ENCODE results near the gene ANKRD33.

ANKRD33 gene

DNA sequence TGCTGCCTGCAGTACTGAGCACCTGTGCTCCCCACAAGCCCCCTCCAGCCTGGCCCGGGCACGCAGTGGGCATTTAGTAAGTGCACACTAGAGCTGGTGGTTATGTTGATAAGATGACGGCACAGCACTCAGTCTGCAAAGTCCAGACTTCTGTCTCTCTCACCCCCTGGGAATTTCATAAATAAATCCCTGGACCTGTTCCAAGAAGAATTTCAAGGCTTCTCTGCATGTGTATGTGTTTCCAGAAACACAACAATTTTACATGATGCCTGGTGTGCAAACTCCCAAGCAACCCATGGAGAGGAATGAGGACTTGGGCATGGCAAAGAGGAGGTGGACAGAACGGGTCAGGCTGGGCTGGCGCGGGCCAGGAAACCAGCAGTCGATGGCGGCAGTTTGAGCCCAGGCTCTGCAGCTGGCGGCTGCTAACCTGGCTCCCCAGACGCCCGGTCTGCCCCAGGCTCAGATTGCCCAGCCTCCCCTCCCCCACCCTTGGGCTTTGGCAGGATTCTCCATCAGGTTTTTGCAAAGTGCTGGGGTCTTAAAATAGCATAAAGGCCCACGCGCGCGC, 53.2 kb downstream of the ANKRD33 start:
- ATAC-seq: peak; percentile 81
- peak; percentile 48 for TF ChIP-seq ISL1 (CRISPR knock-in tag; IDR thresholded peaks at IDR 0.05)
- peak; percentile 21; the same call in 1 of the 2 replicates for TF ChIP-seq TCF4 (CRISPR knock-in tag; IDR thresholded peaks at IDR 0.05; ENCODE audit: borderline replicate concordance)
- TF ChIP-seq, protein P1, sequence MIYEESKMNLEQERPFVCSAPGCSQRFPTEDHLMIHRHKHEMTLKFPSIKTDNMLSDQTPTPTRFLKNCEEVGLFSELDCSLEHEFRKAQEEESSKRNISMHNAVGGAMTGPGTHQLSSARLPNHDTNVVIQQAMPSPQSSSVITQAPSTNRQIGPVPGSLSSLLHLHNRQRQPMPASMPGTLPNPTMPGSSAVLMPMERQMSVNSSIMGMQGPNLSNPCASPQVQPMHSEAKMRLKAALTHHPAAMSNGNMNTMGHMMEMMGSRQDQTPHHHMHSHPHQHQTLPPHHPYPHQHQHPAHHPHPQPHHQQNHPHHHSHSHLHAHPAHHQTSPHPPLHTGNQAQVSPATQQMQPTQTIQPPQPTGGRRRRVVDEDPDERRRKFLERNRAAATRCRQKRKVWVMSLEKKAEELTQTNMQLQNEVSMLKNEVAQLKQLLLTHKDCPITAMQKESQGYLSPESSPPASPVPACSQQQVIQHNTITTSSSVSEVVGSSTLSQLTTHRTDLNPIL (CRISPR knock-in tag; IDR thresholded peaks at IDR 0.05; ENCODE audit: low read depth): no peak
- TF ChIP-seq ZNF565 (CRISPR knock-in tag; conservative IDR thresholded peaks at IDR 0.05; ENCODE audit: low read depth): no peak
- TF ChIP-seq ZFP3 (CRISPR knock-in tag; IDR thresholded peaks at IDR 0.05): peak; percentile 81; the same call in 1 of the 2 replicates
- TF ChIP-seq, protein P2, sequence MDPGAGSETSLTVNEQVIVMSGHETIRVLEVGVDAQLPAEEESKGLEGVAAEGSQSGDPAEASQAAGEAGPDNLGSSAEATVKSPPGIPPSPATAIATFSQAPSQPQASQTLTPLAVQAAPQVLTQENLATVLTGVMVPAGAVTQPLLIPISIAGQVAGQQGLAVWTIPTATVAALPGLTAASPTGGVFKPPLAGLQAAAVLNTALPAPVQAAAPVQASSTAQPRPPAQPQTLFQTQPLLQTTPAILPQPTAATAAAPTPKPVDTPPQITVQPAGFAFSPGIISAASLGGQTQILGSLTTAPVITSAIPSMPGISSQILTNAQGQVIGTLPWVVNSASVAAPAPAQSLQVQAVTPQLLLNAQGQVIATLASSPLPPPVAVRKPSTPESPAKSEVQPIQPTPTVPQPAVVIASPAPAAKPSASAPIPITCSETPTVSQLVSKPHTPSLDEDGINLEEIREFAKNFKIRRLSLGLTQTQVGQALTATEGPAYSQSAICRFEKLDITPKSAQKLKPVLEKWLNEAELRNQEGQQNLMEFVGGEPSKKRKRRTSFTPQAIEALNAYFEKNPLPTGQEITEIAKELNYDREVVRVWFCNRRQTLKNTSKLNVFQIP (CRISPR knock-in tag; IDR thresholded peaks at IDR 0.05; ENCODE audit: borderline replicate concordance, low read depth): no peak
- TF ChIP-seq, protein P3, sequence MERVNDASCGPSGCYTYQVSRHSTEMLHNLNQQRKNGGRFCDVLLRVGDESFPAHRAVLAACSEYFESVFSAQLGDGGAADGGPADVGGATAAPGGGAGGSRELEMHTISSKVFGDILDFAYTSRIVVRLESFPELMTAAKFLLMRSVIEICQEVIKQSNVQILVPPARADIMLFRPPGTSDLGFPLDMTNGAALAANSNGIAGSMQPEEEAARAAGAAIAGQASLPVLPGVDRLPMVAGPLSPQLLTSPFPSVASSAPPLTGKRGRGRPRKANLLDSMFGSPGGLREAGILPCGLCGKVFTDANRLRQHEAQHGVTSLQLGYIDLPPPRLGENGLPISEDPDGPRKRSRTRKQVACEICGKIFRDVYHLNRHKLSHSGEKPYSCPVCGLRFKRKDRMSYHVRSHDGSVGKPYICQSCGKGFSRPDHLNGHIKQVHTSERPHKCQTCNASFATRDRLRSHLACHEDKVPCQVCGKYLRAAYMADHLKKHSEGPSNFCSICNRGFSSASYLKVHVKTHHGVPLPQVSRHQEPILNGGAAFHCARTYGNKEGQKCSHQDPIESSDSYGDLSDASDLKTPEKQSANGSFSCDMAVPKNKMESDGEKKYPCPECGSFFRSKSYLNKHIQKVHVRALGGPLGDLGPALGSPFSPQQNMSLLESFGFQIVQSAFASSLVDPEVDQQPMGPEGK (CRISPR knock-in tag; IDR thresholded peaks at IDR 0.05; ENCODE audit: borderline replicate concordance): no peak
- TF ChIP-seq ZC3H10 (CRISPR knock-in tag; IDR thresholded peaks at IDR 0.05): no peak
